ENCODE measurements around the gene BNIP3. TPM values are rescaled to one million over a fixed set of nuclear protein-coding genes. Genes with fewer than 3 reads are reported as not detected.

BNIP3 gene
- 84.0 and 96.5 TPM in 2 replicates for total RNA-seq

GRCh38 chr10:131981429-131982184 is at the start of gene BNIP3:
BNIP3 (minus strand) TSS chr10:131981923; CDS start chr10:131981806, 117 bp downstream.
- Histone ChIP-seq H3K4me3 (ENCODE audit: low read depth, low read length) (peak within 1 kb of the TSS; percentile 87), H3K36me3 (ENCODE audit: control insufficient read depth, insufficient read depth, low read length) (peaks cover 6% of the 10 kb centered on the region), H3K27me3 (ENCODE audit: control insufficient read depth, insufficient read depth, low read length) (no peaks in the 10 kb centered on the region)
- no peak for TF ChIP-seq CTCF (IDR thresholded peaks at IDR 0.05; ENCODE audit: insufficient read depth, low read length, severe bottlenecking)
- FAIRE-seq (no peak), DNase-seq (ENCODE audit: low read depth) (peak; percentile 74)

- TF ChIP-seq CTCF (IDR thresholded peaks at IDR 0.05; ENCODE audit: insufficient read depth, low read length, severe bottlenecking) = no peak
- peaks cover 11% of the 10 kb centered on the region for H3K27me3 ChIP-seq (ENCODE audit: control insufficient read depth, insufficient read depth, low read length)
- H3K36me3 ChIP-seq (ENCODE audit: control insufficient read depth, insufficient read depth, low read length) = no peaks in the 10 kb centered on the region
- FAIRE-seq = no peak
- DNase-seq (ENCODE audit: low read depth) = peak; percentile 59
- H3K4me3 ChIP-seq (ENCODE audit: low read depth, low read length) = no peak overlapping the region
These were observed 49.3 kb upstream of the BNIP3 start for GRCh38 chr10:132030898-132031463.

GRCh38 chr10:132028706-132029105 is 47.0 kb upstream of the BNIP3 start:
- Histone ChIP-seq H3K4me3 (ENCODE audit: low read depth, low read length) (no peak overlapping the region), H3K36me3 (ENCODE audit: control insufficient read depth, insufficient read depth, low read length) (no peaks in the 10 kb centered on the region), H3K27me3 (ENCODE audit: control insufficient read depth, insufficient read depth, low read length) (peaks cover 2% of the 10 kb centered on the region)
- FAIRE-seq = no peak
- TF ChIP-seq CTCF (IDR thresholded peaks at IDR 0.05; ENCODE audit: insufficient read depth, low read length, severe bottlenecking) = no peak
- DNase-seq (ENCODE audit: low read depth) = no peak

- no peaks in the 10 kb centered on the region for H3K36me3 ChIP-seq (ENCODE audit: control insufficient read depth, insufficient read depth, low read length)
- H3K27me3 ChIP-seq (ENCODE audit: control insufficient read depth, insufficient read depth, low read length) = peaks cover 6% of the 10 kb centered on the region
- no peak for TF ChIP-seq CTCF (IDR thresholded peaks at IDR 0.05; ENCODE audit: insufficient read depth, low read length, severe bottlenecking)
- H3K4me3 ChIP-seq (ENCODE audit: low read depth, low read length) = no peak overlapping the region
- FAIRE-seq = no peak
- no peak for DNase-seq (ENCODE audit: low read depth)
These were observed 45.8 kb upstream of the BNIP3 start for GRCh38 chr10:132027423-132027983.

- TF ChIP-seq CTCF (IDR thresholded peaks at IDR 0.05; ENCODE audit: insufficient read depth, low read length, severe bottlenecking) = peak; percentile 90
- no peak overlapping the region for H3K4me3 ChIP-seq (ENCODE audit: low read depth, low read length)
- DNase-seq (ENCODE audit: low read depth) (peak; percentile 60), FAIRE-seq (peak; percentile 40)
- peaks cover 4% of the 10 kb centered on the region for H3K27me3 ChIP-seq (ENCODE audit: control insufficient read depth, insufficient read depth, low read length)
- H3K36me3 ChIP-seq (ENCODE audit: control insufficient read depth, insufficient read depth, low read length) = no peaks in the 10 kb centered on the region
These were observed 41.5 kb upstream of the BNIP3 start for GRCh38 chr10:132023092-132023811.

Data from bronchial epithelial cell (primary cell).